Neuronal stem cell (in vitro differentiated cells): ENCODE measurements around the gene CLDN24.

Experiments
- DNase-seq: peaks from one replicate; pipeline ENCODE4 v3.0.0-alpha.2; 2013; ENCODE audit warnings: low spot score
- H2AFZ ChIP-seq: one replicate; pipeline ENCODE4 v1.6.1; 2013; ENCODE audit warnings: mild to moderate bottlenecking, low read length, inconsistent platforms
- H2AK5ac ChIP-seq: 2 replicates; pipeline ENCODE4 v1.6.1; 2013; ENCODE audit warnings: low read depth, mild to moderate bottlenecking, inconsistent platforms, low read length, moderate library complexity, mixed read lengths
- H2BK120ac ChIP-seq: 2 replicates; pipeline ENCODE4 v1.6.1; 2013; ENCODE audit warnings: low read depth, mild to moderate bottlenecking, inconsistent platforms, low read length, moderate library complexity, mixed read lengths
- H2BK12ac ChIP-seq: one replicate; pipeline ENCODE4 v1.6.1; 2013; ENCODE audit warnings: low read length, inconsistent platforms
- H2BK15ac ChIP-seq: 2 replicates; pipeline ENCODE4 v1.6.1; 2013; ENCODE audit warnings: mild to moderate bottlenecking, low read length, inconsistent platforms, mixed read lengths
- H2BK5ac ChIP-seq: one replicate; pipeline ENCODE4 v1.6.1; 2013; ENCODE audit warnings: inconsistent platforms, mild to moderate bottlenecking, low read length, moderate library complexity
- H3K14ac ChIP-seq: one replicate; pipeline ENCODE4 v1.6.1; 2013; ENCODE audit warnings: low read length, inconsistent platforms
- H3K18ac ChIP-seq: 2 replicates; pipeline ENCODE4 v1.6.1; 2013; ENCODE audit warnings: low read length, inconsistent platforms
- H3K23ac ChIP-seq: 2 replicates; pipeline ENCODE4 v1.6.1; 2013; ENCODE audit warnings: low read depth, mild to moderate bottlenecking, mixed read lengths, low read length, inconsistent platforms; ENCODE audit not compliant: poor library complexity
- H3K27ac ChIP-seq: replicated peaks from 3 replicates; pipeline ENCODE4 v1.5.1; 2013; ENCODE audit warnings: low read length, inconsistent platforms
- H3K27me3 ChIP-seq, 3 experiments: 2 replicates each; pipeline ENCODE4 v1.6.1; 2013; ENCODE audit warnings: low read length in 3 of 3, mild to moderate bottlenecking in 2 of 3, inconsistent platforms in 1 of 3, low read depth in 1 of 3, mixed read lengths in 1 of 3, moderate library complexity in 1 of 3; ENCODE audit not compliant: control insufficient read depth in 3 of 3, insufficient read depth in 3 of 3
- H3K36me3 ChIP-seq, 2 donors: replicated peaks in 1 of 2; 2 replicates each; pipeline ENCODE4 v1.6.1; 2013; ENCODE audit warnings: low read length in 2 of 2; ENCODE audit not compliant: control insufficient read depth in 2 of 2, insufficient read depth in 2 of 2
- H3K4ac ChIP-seq: 2 replicates; pipeline ENCODE4 v1.6.1; 2013; ENCODE audit warnings: inconsistent platforms, mild to moderate bottlenecking, low read length, moderate library complexity
- H3K4me1 ChIP-seq, 2 donors: 1 replicate in 1 of 2; 2 replicates in 1 of 2; pipeline ENCODE4 v1.6.1; 2013; ENCODE audit warnings: low read length in 2 of 2, low read depth in 1 of 2; ENCODE audit not compliant: control insufficient read depth in 2 of 2, insufficient read depth in 1 of 2
- H3K4me2 ChIP-seq: one replicate; pipeline ENCODE4 v1.6.1; 2013; ENCODE audit warnings: mild to moderate bottlenecking, low read length, inconsistent platforms; ENCODE audit not compliant: insufficient read depth, poor library complexity, severe bottlenecking
- H3K4me3 ChIP-seq, 2 donors: 2 replicates each; pipeline ENCODE4 v1.5.1; 2013; ENCODE audit warnings: low read length in 2 of 2, mild to moderate bottlenecking in 2 of 2, inconsistent platforms in 1 of 2, moderate library complexity in 1 of 2
- H3K79me1 ChIP-seq: one replicate; pipeline ENCODE4 v1.6.1; 2013; ENCODE audit warnings: low read depth, mild to moderate bottlenecking, inconsistent platforms, low read length, moderate library complexity
- H3K9ac ChIP-seq: one replicate; pipeline ENCODE4 v1.6.1; 2013; ENCODE audit warnings: mild to moderate bottlenecking, low read depth, low read length, inconsistent platforms; ENCODE audit not compliant: poor library complexity
- H3K9me3 ChIP-seq, 2 donors: replicated peaks in 1 of 2; 2 replicates each; pipeline versions ENCODE3 to v1.6.1; 2013; ENCODE audit warnings: low read length in 2 of 2, mild to moderate bottlenecking in 2 of 2, inconsistent platforms in 1 of 2, low read depth in 1 of 2, mixed read lengths in 1 of 2, moderate library complexity in 1 of 2; ENCODE audit not compliant: control insufficient read depth in 2 of 2, insufficient read depth in 1 of 2
- H4K8ac ChIP-seq: one replicate; pipeline ENCODE4 v1.6.1; 2013; ENCODE audit warnings: low read depth, mild to moderate bottlenecking, inconsistent platforms, low read length, moderate library complexity
- H4K91ac ChIP-seq: one replicate; pipeline ENCODE4 v1.6.1; 2013; ENCODE audit warnings: low read length, low read depth, mild to moderate bottlenecking, inconsistent platforms; ENCODE audit not compliant: poor library complexity
- WGBS, 2 donors: extraction: QIAGEN DNeasy Blood & Tissue Kit; methylation state at CpG; one replicate each; pipeline ENCODE4 v1.1.7; 2013; ENCODE audit warnings: missing lambda C conversion rate in 2 of 2, mixed read lengths in 1 of 2; ENCODE audit not compliant: insufficient read length in 2 of 2, insufficient replicate concordance in 1 of 2; ENCODE audit errors: extremely low coverage in 2 of 2; 5-methylcytosine and 5-hydroxymethylcytosine counted together

CLDN24 gene

DNA sequence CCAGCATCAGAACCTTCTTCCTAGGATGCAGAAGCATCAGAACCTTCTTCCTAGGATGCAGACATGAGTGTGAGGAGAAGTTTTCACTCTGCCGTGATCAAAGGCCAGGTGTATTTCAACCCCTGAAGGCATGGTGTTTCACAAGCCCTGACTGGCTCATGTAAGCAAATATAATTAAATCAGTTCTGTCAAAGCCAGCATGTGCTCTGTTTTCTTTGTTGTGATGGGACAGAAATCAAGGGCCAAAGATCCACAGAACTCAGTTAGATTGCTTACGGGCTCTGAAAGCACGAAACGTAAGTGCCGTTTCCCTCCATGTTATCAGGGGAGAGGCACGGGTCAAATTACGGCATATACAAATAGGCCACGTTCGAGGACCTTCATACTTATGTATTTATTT is 32.0 kb upstream of the CLDN24 start:
- Histone ChIP-seq H2BK12ac (no peak overlapping the region), H3K36me3 (no peaks in the 10 kb centered on the region), H3K4me3 (no peak overlapping the region), H2BK120ac (no peak overlapping the region), H3K4me1 (peaks cover 0 to 2% of the 10 kb centered on the region in 2 donors), H3K9me3 (peaks cover 0 to 1% of the 10 kb centered on the region in 2 donors), H4K8ac (no peak overlapping the region), H2AK5ac (no peak overlapping the region), H2BK15ac (no peak overlapping the region), H3K4me2 (no peak overlapping the region), H3K23ac (no peak overlapping the region), H4K91ac (no peak overlapping the region), H3K9ac (no peak overlapping the region), H3K4ac (no peak overlapping the region), H2AFZ (no peak overlapping the region), H3K27me3 (no peaks in the 10 kb centered on the region), H3K18ac (no peak overlapping the region), H3K14ac (no peak overlapping the region), H2BK5ac (no peak overlapping the region), H3K79me1 (no peaks in the 10 kb centered on the region), H3K27ac (no peak overlapping the region)
- whole genome bisulfite sequencing, 2 donors = no CpG with 5 or more reads among the region's 9 CpGs
- DNase-seq = no peak

DNA sequence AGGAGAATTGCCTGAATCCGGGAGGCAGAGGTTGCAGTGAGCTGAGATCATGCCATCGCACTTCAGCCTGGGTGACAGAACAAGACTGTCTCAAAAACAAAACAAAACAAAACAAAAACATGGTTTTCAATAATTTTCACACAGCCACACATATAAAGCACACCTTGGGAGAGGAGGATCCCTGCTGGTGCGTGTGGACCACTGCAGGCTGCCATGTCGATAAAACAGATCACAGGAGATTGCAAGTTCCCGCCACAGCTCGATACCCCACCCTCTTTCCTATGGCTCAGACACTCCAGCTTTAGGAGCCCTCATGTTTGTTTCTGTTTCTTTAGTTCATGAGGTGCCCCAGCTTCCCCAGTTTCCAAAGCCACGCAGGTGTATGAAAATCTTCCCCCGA is 31.3 kb upstream of the CLDN24 start:
- Histone ChIP-seq H3K4me1 (peaks cover 0 to under 1% of the 10 kb centered on the region in 2 donors), H2BK12ac (no peak overlapping the region), H3K36me3 (no peaks in the 10 kb centered on the region), H3K9ac (no peak overlapping the region), H3K9me3 (peaks cover 0 to 1% of the 10 kb centered on the region in 2 donors), H2AFZ (no peak overlapping the region), H4K8ac (no peak overlapping the region), H2BK5ac (no peak overlapping the region), H3K4me3 (no peak overlapping the region), H2BK15ac (no peak overlapping the region), H3K27me3 (no peaks in the 10 kb centered on the region), H3K4me2 (no peak overlapping the region), H4K91ac (no peak overlapping the region), H2AK5ac (no peak overlapping the region), H3K18ac (no peak overlapping the region), H3K4ac (no peak overlapping the region), H3K23ac (no peak overlapping the region), H3K14ac (no peak overlapping the region), H2BK120ac (no peak overlapping the region), H3K79me1 (no peaks in the 10 kb centered on the region), H3K27ac (no peak overlapping the region)
- WGBS, 2 donors = no CpG with 5 or more reads among the region's 8 CpGs
- DNase-seq = no peak

DNA sequence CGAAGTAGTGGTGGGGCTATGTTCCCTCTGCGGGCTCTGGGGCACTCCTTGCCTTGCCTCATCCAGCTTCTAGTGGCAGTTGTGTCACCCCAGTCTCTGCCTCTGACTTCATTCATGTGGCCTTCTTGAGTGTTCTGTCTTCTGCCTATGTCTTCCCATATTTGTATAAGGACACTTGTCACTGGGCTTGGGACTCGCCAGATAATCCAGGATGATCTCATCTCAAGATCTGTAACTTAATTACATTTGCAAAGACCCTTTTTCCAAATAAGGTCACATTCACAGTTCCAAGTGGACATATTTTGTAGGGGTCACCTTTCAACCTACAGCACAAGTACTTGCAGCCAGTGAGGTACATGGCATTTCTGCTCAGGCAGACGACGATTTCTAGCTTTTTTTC is 30.3 kb upstream of the CLDN24 start:
- no peak overlapping the region for H3K23ac ChIP-seq
- H3K36me3 ChIP-seq = no peaks in the 10 kb centered on the region
- no peak overlapping the region for H4K8ac ChIP-seq
- no peak overlapping the region for H3K14ac ChIP-seq
- H3K79me1 ChIP-seq = no peaks in the 10 kb centered on the region
- WGBS, 2 donors = no CpG with 5 or more reads among the region's 5 CpGs
- H2BK12ac ChIP-seq = no peak overlapping the region
- no peak overlapping the region for H3K27ac ChIP-seq
- no peak overlapping the region for H2BK5ac ChIP-seq
- no peak overlapping the region for H3K4me2 ChIP-seq
- H3K4me1 ChIP-seq = no peaks in the 10 kb centered on the region
- no peak for DNase-seq
- no peak overlapping the region for H2BK15ac ChIP-seq
- no peak overlapping the region for H2BK120ac ChIP-seq
- no peak overlapping the region for H3K4ac ChIP-seq
- peaks cover 0 to 1% of the 10 kb centered on the region in 2 donors for H3K9me3 ChIP-seq
- H4K91ac ChIP-seq = no peak overlapping the region
- H2AK5ac ChIP-seq = no peak overlapping the region
- H3K9ac ChIP-seq = no peak overlapping the region
- no peak overlapping the region for H3K18ac ChIP-seq
- H3K27me3 ChIP-seq = no peaks in the 10 kb centered on the region
- no peak overlapping the region for H2AFZ ChIP-seq
- H3K4me3 ChIP-seq = no peak overlapping the region

DNA sequence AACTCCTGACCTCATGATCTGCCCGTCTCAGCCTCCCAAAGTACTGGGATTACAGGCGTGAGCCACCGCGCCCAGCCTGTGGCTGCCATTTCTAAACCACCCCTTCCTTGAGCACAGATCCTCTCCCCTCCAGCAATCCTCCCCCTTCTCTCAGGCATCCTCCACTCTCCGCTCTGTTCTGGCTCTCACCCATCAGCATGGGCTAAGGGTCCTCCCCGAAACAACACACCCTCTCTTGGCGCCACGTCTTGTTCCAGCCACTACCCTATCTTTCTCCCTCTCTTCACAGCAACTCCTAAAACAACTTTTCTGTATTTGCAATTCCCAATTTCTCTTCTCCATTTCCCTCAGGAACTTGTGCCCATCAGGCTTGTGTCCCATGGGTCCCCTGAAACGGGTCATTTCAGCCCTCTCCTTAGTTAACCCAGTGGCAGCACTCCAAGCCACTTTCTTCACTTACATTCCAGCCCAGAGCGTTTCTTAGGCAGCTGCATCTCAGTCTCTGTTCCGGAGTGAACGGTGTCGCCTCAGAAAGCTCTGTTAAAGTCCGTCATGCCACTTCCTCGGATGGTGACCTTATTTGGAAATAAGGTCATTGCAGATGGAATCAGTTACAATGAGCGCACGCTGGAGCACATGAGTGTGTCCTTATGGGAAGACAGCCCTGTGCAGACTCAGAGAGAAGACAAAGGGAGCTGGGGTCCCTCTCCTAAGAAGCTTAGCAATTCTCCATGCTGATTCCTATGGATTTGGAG is 28.3 kb upstream of the CLDN24 start:
- no peak overlapping the region for H4K8ac ChIP-seq
- no peak overlapping the region for H3K14ac ChIP-seq
- H2AFZ ChIP-seq = peak overlapping the region; percentile 20
- H3K18ac ChIP-seq = no peak overlapping the region
- no peaks in the 10 kb centered on the region for H3K27me3 ChIP-seq
- no peak overlapping the region for H3K23ac ChIP-seq
- no peak overlapping the region for H2AK5ac ChIP-seq
- H2BK15ac ChIP-seq = no peak overlapping the region
- no peak overlapping the region for H4K91ac ChIP-seq
- H2BK120ac ChIP-seq = no peak overlapping the region
- WGBS, 2 donors = no CpG with 5 or more reads among the region's 17 CpGs
- H3K4me2 ChIP-seq = no peak overlapping the region
- H3K4ac ChIP-seq = no peak overlapping the region
- no peak for DNase-seq
- H3K4me3 ChIP-seq = no peak overlapping the region
- no peak overlapping the region for H2BK12ac ChIP-seq
- peaks cover 0 to 2% of the 10 kb centered on the region in 2 donors for H3K4me1 ChIP-seq
- peak overlapping the region; percentile 56 for H3K9ac ChIP-seq
- no peak overlapping the region for H2BK5ac ChIP-seq
- H3K9me3 ChIP-seq = no peaks in the 10 kb centered on the region
- H3K36me3 ChIP-seq = no peaks in the 10 kb centered on the region
- H3K79me1 ChIP-seq = no peaks in the 10 kb centered on the region
- H3K27ac ChIP-seq = no peak overlapping the region
